K562 (cell line): Measurements from ENCODE around the gene ADARB2.

ENCODE experiments used
- EZH2 ChIP-seq: IDR thresholded peaks from 2 replicates; pipeline ENCODE4 v1.6.1; 2012; ENCODE audit warnings: low read depth, mild to moderate bottlenecking, inconsistent platforms, low read length, borderline replicate concordance
- KDM2B ChIP-seq: fragments of 250-450 bp; sonication (Bioruptor Pico); IDR thresholded peaks from 2 replicates; pipeline ENCODE4 v1.8.0; 2021; ENCODE audit warnings: mild to moderate bottlenecking, moderate library complexity
- MAFK ChIP-seq: IDR thresholded peaks from 2 replicates; pipeline ENCODE4 v1.6.1; 2011; ENCODE audit warnings: low read length, improper control_type of control experiment
- TCF7L2 ChIP-seq: fragments of 150-350 bp; IDR thresholded peaks from 2 replicates; pipeline ENCODE4 v1.6.1; 2016; ENCODE audit warnings: low read depth, mild to moderate bottlenecking, low read length, moderate library complexity
- TF ChIP-seq, protein P1 (sequence below): sonication (generic); formaldehyde crosslinking; IDR thresholded peaks from 2 replicates; pipeline ENCODE4 v1.9.0; 2022; ENCODE audit warnings: mild to moderate bottlenecking, missing genetic modification reagents
- TF ChIP-seq, protein P2 (sequence below): fragments of 200-600 bp; sonication (generic); IDR thresholded peaks from one replicate; pipeline ENCODE4 v1.6.1; 2012; ENCODE audit warnings: mild to moderate bottlenecking, low read depth, low read length, inconsistent platforms

DNA sequence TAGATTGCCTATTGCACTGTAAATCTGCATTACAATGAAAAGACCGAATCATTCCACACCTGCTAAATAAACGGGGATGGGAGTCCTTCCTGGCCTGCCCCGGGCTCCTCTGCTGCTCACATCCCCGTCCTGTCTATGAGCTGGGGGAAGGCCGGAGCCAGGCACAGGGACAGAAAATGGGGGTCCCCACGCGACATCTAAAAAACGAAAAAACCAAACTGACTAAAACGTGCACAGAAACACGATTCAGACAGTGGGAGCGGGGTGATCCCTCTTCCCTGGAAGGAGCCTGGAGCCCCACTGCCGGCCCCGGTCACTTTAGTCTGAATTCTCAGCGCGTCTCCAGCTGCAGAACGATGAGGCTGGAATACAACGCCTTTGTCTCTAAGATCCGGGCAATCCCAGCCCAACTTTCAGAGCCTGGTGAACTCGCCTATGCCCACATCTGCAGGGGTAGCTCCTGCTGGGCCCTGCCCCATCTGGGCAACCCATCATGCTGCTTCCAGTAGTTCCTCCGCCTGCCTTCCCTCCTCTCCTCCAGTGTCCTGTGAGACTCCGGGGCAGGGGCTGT is 78.0 kb downstream of the ADARB2 start:
- no peak for TF ChIP-seq EZH2
- no peak for TF ChIP-seq TCF7L2
- TF ChIP-seq MAFK, result no peak
- TF ChIP-seq KDM2B, result no peak
- TF ChIP-seq, protein P1, sequence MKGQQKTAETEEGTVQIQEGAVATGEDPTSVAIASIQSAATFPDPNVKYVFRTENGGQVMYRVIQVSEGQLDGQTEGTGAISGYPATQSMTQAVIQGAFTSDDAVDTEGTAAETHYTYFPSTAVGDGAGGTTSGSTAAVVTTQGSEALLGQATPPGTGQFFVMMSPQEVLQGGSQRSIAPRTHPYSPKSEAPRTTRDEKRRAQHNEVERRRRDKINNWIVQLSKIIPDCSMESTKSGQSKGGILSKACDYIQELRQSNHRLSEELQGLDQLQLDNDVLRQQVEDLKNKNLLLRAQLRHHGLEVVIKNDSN (CRISPR knock-in tag), result no peak
- TF ChIP-seq, protein P2, sequence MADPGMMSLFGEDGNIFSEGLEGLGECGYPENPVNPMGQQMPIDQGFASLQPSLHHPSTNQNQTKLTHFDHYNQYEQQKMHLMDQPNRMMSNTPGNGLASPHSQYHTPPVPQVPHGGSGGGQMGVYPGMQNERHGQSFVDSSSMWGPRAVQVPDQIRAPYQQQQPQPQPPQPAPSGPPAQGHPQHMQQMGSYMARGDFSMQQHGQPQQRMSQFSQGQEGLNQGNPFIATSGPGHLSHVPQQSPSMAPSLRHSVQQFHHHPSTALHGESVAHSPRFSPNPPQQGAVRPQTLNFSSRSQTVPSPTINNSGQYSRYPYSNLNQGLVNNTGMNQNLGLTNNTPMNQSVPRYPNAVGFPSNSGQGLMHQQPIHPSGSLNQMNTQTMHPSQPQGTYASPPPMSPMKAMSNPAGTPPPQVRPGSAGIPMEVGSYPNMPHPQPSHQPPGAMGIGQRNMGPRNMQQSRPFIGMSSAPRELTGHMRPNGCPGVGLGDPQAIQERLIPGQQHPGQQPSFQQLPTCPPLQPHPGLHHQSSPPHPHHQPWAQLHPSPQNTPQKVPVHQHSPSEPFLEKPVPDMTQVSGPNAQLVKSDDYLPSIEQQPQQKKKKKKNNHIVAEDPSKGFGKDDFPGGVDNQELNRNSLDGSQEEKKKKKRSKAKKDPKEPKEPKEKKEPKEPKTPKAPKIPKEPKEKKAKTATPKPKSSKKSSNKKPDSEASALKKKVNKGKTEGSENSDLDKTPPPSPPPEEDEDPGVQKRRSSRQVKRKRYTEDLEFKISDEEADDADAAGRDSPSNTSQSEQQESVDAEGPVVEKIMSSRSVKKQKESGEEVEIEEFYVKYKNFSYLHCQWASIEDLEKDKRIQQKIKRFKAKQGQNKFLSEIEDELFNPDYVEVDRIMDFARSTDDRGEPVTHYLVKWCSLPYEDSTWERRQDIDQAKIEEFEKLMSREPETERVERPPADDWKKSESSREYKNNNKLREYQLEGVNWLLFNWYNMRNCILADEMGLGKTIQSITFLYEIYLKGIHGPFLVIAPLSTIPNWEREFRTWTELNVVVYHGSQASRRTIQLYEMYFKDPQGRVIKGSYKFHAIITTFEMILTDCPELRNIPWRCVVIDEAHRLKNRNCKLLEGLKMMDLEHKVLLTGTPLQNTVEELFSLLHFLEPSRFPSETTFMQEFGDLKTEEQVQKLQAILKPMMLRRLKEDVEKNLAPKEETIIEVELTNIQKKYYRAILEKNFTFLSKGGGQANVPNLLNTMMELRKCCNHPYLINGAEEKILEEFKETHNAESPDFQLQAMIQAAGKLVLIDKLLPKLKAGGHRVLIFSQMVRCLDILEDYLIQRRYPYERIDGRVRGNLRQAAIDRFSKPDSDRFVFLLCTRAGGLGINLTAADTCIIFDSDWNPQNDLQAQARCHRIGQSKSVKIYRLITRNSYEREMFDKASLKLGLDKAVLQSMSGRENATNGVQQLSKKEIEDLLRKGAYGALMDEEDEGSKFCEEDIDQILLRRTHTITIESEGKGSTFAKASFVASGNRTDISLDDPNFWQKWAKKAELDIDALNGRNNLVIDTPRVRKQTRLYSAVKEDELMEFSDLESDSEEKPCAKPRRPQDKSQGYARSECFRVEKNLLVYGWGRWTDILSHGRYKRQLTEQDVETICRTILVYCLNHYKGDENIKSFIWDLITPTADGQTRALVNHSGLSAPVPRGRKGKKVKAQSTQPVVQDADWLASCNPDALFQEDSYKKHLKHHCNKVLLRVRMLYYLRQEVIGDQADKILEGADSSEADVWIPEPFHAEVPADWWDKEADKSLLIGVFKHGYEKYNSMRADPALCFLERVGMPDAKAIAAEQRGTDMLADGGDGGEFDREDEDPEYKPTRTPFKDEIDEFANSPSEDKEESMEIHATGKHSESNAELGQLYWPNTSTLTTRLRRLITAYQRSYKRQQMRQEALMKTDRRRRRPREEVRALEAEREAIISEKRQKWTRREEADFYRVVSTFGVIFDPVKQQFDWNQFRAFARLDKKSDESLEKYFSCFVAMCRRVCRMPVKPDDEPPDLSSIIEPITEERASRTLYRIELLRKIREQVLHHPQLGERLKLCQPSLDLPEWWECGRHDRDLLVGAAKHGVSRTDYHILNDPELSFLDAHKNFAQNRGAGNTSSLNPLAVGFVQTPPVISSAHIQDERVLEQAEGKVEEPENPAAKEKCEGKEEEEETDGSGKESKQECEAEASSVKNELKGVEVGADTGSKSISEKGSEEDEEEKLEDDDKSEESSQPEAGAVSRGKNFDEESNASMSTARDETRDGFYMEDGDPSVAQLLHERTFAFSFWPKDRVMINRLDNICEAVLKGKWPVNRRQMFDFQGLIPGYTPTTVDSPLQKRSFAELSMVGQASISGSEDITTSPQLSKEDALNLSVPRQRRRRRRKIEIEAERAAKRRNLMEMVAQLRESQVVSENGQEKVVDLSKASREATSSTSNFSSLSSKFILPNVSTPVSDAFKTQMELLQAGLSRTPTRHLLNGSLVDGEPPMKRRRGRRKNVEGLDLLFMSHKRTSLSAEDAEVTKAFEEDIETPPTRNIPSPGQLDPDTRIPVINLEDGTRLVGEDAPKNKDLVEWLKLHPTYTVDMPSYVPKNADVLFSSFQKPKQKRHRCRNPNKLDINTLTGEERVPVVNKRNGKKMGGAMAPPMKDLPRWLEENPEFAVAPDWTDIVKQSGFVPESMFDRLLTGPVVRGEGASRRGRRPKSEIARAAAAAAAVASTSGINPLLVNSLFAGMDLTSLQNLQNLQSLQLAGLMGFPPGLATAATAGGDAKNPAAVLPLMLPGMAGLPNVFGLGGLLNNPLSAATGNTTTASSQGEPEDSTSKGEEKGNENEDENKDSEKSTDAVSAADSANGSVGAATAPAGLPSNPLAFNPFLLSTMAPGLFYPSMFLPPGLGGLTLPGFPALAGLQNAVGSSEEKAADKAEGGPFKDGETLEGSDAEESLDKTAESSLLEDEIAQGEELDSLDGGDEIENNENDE, result no peak
